KG1 (cell line): ENCODE measurements around the gene ELP5.

Experiments
- DNase-seq: peaks from one replicate; lab custom pipeline; 2025; lab: John Stamatoyannopoulos, UW

Gene ELP5

DNA sequence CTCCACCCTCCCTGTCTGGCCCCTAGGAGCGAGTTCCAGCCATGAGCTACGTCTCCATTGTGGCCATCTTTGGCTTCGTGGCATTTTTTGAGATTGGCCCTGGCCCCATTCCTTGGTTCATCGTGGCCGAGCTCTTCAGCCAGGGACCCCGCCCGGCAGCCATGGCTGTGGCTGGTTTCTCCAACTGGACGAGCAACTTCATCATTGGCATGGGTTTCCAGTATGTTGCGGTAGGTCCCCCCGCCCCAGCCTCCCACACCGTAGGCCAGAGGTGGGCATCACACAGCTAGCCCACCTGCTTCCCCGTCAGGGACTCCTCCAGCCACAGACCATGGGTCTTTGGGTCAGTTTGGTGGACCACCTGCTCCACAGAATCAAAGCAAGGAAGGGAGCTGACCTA lies 33.7 kb downstream of the ELP5 start:
- DNase-seq: no peak

DNA sequence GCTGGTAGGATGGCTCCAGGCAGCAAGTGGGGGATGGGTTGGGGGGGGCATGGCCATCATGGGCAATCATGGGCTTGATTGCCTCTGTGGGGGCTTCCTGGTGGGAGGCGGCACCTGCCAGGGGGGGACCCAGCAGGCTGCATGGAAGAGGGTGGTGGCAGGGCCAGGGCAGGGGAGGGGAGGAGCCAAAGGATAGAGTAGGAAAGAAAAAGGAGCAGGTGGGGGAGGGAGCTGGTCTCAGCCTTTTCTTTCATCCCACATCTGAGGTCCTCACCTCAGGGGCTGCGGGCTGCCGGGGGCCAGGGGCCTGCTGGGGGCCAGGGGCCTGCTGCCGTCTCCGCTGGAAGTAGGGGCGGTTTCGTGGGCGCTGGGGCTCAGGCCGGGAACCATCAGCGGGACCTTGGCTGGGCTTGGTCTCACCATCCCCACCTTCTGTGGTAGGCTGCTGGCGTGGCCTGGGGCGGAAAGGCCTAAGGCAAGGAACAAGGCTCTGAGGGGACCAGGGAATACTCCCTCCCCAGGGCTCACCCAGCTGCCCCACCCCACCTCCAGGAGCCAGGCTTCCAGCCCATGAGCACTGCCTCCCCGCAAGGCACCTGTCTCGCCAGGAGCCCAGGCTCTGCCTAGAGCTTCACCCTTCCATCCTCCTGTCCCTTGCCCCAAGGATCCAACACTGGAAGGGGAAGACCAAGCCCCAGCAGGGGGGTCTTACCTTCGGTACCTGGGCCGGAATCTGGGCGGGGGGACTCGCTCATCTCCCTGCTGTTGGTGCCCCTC lies 37.4 kb downstream of the ELP5 start:
- DNase-seq: no peak

DNA sequence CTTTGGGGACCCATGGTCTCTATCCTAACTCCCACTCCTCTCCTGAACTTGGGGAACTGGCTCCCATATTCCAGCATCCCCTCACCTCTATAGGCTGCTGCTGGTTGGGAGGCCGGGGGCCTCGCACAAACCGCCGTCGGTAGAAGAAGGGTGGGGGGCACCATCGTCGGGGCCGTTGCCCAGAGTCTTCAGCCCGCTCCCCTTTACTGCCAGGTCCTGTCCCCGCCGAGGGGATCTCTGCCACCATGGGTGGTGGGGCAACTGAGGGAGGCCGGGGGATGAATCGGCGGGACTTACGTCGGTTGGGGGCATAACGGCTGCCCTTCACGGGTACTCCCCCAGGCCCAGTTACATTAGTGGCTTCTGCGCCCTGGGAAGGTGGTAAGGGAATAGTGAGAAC lies 38.2 kb downstream of the ELP5 start:
- no peak for DNase-seq

DNA sequence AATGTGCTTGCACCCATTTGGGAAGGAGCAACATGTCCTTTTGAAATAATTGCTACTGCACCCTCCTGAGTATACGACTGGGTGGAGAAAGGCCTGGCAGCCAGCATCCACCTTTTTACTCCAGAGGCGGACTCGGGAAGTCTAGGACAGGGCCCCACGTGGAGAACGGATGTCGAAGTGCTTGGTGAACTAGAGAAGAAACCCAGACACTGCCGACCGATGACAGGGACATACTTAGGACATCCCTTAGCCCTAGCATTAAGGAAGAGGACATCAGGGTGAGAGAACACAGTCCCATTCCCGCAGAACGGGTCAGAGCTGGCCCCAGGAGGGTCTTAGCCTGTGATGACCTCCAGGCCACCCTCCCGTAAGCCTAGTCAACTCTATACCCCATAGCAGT lies 38.7 kb downstream of the ELP5 start:
- DNase-seq: no peak

DNA sequence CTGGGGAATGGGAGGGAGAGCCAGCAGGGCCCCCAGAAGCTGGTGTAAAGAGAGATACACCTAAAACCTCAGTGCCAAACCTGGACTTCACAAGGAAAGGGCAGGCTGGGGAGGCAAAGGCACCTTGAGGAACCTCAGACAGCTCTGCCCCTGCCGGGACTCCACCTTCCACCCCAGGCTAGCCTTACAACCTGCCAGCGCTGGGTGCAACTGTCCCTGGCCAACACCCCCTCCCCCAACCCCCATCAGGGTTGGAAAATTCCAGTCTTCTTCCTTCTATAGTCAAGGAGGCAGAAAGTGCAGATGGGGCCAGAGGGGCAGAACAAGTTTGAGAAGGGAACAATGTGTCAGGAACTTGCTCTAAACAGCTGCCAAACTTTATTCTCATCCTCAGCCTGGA lies 40.2 kb downstream of the ELP5 start:
- no peak for DNase-seq

DNA sequence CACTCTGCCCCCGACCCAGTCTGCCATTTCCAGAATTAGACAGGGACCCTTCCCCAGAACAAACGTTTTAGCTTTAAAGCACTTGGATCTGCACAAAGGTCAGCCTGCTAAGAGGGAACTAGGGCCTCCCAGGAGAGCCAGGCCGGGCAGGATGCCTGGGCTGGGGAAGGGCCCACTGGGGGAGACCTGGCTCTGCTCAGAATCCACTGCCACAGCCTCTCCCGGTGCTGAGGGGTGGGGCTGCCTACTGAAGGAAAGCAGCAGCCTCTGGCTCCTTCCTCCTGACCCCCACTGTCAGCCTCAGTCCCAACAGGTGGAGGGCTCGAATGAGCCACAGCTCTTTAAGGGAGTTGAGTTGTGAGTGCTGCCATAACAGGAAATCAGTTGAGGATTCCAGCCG lies 40.7 kb downstream of the ELP5 start:
- no peak for DNase-seq

DNA sequence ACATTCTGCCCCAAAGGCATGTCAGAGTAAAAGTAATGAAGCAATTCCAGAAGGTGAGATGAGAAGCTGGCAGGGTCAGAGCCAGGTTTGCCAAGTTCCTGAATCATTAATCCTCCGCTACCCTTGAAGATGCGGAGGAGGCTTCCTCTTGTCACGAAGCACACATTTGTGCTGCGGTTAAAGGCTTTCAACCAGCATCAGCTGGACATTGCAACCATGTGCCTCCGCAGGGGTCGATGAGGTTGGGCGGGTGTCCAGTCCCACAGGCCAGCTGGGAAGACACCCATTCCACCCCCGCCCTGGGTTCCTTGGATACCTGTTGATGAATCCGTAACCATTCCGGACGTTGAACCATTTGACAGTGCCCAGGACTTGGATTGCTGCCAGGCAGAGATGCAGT lies 41.1 kb downstream of the ELP5 start:
- no peak for DNase-seq

DNA sequence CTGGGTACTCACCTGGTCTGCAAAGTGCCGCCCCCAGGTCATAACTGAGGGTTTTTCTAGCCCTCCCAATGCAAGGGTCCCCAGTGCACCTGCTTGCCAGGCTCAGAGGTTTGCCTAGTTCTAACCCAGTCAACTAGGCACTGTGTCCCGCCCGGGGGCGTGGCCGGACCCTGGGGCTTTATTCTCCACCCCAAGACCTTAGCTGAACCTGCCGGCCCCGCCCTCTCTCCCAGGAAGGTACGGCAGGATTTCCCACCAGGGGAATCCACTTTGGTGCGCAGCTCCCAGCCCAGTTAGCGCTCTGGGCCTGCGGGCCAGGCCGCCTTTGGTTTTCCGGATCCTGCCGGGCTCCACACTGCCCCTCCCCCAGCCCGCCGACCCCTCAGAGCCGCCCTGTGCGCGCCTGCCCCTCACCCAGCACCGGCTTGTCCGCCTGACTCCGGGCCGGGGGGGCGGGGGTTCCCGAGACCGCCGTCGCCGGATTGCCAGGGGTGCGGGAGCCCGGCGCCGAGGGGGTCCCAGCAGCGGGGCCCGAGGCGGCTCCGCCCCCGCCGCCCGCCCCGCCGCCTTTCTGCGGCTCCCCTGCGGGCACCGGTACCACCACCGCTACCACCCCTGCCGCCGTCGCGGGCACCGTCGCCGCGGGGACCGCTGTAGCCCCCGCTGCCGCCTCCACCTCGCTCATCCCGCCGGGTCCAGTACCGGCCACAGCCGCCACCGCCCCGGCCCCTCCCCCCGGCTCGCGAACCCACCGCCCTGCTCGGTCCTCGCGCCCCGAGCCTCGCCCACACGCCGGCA lies 42.0 kb downstream of the ELP5 start:
- no peak for DNase-seq

DNA sequence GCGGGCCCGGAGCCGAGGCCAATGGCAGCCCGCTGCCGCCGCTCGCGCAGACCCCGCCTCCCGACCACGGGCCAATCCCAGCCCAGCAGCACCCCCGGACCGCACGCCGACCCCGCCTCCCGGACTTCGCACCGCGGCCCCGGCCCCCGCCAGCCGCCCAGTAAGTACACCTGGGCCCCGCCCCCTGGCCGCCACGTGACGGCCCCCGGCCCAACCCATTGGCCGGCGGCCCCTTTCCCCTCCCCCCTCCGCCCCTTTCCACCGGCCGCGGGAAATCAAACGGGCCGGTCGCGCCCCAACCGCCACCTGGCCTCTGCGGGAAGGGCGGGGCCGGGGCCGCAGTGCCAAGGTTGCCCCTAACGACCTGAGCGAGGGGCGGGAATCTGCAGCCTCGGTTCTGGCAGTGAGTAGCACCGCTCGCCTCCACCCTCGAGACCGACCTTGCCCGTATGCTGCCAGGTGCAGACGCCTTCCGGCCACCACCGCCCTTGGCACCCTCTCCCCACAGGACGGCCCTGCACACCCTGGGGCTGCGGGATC lies 42.7 kb downstream of the ELP5 start, which contains the start of gene YBX2:
TSS of gene YBX2 (minus strand) at position 26 of the 540 bp plus-strand sequence. CDS start 139 bp downstream, outside the sequence.
- no peak for DNase-seq

DNA sequence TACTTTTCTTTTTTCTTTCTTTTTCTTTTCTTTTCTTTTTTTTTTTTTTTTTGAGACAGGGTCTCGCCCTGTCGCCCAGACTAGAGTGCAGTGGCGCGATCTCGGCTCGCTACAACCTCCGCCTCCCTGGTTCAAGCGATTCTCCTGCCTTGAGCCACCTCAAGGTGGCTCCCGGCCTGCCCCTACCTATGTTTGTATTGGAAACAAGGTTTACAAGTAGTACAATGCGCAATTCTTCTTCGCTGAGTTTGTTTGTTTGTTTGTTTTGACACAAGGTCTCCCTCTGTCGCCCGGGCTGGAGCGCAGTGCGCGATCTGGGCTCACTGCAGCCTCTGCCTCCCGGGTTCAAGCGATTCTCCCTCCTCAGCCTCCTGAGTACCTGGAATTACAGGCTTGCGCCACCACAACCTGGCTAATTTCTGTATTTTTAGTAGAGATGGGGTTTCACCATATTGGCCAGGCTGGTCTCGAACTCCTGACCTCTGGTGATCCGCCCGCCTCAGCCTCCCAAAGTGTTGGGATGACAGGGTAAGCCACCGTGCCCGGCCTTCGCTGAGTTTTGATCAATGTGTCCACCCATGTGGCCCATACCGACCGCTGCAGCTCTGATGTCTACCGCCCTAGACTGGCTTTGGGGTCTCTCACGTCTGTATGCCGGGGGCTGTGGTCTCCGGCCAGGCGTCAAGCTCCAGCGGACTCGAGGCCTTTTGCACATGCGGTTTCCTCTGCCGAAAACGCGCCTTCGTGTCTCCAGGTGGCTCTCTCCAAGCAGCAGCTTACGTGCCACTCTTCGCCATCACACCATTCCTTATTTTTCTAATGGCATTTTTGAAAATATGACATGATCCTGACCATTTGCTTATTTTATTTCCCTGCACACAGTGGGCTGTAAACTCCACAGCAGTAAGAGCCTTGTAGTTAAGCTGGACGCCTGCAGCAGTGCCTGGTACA lies 43.5 kb downstream of the ELP5 start:
- DNase-seq: no peak

DNA sequence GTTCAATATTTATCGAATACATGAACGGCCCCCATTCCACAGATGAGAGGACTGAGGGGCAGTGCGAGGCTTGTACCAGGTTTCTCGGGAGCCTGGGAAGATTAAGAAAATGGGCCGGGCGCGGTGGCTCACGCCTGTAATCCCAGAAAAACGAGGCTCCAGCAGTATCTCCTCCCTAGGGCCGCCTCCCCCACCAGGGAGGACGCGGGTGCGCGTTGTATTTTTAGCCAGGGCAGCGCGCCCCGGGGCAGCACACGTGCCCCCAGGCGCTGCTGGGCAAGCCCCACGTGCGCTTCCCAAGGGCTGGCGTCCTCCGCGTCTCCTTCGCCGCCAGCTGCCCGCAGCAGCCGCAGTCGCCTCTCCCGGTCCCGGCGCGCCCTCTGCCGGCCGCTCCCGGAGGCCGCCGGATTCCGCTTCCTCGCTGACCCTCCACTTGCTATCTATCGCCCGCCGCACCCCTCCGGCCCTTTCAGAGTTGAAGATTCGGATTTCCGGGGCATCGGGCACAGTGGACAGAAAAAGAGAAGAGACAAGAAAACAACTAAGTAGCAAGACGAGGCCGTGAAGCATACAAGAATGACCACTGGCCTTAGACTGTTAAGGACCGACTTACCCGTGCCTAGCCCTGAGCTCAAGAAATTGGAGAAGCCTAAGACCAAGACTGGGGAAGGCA lies 44.3 kb downstream of the ELP5 start:
- no peak for DNase-seq

DNA sequence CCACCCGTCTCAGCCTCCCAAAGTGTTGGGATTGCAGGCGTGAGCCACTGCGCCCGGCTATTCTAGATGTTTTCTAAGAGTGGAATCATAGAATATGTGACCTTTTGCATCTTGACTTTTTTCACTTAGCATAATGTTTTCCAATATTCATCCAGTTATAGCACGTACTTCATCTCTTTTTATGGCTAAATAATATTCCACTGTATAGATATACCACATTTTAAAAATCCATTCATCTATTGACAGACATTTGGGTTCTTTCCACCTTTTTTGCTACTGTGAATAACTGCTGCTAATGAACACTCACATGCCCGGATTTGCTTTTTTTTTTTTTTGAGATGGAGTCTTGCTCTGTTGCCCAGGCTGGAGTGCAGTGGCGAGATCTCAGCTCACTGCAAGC lies 52.2 kb downstream of the ELP5 start:
- DNase-seq: no peak

DNA sequence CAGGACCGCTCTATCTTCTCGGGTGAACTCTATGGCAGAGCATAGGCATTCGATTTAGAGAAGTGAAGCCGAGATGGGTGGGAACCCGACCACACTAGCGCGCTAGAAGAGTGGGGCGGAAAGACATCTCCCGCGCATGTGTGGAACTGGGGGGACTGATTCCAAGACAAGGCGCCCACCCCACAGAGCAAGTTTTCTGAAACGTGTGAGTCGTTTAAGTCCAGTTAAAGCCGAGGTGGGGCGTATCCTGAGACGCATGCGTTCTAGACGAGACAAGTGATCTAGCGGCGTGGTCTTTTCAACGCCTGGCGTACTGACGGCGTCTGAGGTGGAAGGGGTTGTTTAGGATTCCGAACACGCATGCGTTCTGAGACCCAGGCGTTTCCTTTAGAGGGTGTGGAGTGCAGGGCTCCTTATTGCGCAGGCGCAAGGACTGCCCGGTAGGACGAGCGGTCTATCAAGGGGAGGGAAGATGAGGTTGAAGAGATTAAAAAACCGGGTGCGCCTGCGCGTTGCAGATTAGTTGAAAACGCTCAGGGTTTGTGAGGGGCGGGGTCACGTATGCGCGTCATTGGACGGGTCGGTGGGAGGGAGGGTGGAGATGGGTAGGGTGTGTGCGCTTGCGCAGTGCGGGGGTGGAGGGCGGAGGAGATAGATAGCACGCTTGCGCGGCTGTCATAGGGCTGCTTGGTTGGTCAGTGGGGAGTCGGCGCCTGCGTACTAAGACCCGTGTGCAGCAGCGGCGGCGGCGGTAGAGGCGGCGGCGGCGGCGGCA lies 55.1 kb downstream of the ELP5 start, which contains the start of gene EIF5A:
TSS of gene EIF5A (plus strand) at position 718 of the 775 bp plus-strand sequence. CDS start 2,008 bp downstream, outside the sequence.
- DNase-seq: peak; percentile 90

DNA sequence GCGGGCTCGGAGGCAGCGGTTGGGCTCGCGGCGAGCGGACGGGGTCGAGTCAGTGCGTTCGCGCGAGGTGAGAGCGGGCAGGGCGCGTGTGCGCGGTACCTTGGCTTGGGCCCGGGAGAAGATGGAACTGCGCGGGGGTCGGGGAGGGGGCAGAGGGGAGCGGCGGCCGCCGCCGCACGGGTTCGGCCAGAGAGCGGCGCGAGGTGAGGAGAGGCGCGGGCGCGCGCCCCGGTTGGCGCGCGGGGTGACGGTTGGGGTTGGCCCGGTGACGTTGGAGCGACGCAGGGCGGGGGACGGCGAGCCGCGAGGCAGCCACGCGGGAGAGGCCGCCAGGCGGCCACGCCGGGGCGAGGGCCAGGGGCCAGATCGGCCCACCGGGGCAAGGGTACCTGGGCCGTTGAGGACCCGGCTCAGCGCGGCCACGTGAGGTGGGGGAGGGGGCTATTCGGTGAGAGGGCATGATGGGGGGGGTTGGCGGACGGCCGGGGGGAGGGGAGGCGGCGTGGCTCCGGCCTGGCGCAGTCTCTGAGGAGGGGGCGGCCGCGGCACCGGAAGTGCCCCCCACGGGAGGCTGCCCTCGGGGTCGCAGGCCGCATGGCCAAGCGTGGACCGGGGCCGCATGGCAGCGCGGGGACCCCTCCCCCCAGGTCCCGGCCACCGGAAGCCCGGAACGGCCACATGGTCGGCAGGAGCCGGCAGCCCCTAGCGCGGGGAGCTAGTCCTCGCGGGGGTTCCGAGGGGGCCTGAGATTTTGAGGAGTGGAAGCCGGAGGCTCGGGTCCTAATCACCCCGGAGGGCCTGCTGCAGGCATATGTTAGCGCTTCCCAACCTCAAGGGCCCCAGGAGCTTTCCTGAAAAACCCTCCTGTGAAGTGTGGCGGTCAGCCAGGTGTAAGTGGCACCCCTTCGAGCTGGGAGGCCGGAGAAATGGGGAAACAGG lies 55.9 kb downstream of the ELP5 start:
- no peak for DNase-seq

DNA sequence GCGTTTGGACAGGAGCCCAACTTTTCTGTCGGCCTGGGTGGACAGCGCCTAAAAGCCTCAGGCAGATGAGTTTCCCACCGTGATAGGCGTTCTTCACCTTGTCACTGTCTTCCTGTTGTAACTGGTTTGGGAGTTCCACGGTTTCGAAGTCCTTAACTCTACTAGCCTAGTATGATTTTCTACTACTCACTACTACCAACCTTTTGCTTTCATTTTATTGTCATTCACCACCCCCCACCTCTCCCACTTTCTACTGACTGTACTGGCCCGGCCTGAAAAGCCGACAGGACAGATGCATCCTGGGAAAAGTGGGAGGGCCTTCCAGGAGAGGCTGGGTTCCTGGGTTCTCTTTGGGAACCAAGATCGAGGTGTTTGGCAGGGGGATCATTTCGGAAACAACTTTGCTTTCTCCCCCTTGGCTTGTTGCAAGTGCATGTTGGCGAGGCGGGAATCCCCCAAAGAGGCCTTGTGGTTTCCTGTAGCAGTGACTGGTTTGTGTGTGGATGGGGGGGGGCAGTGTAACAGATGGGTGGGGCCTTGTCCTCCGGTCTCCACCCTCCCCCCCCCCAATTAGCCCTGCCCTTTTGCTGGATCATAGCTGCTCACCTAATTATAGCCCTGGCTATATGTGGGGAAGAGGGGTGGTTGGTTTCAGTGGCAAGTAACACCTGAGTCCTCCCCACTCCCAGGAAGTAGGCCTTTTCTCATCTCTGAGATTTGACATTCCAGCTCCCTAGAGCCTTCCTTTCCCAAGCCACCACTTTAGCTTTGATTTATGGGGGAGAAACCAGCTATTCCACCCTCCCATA lies 56.8 kb downstream of the ELP5 start:
- no peak for DNase-seq
